H1 (cell line): Measurements from ENCODE around the gene EMP2. TPM values are rescaled to one million over a fixed set of nuclear protein-coding genes. Genes with fewer than 3 reads are reported as not detected.

Source experiments
- BACH1 ChIP-seq: IDR thresholded peaks from 2 replicates; pipeline ENCODE4 v1.6.1; 2012; ENCODE audit warnings: low read length, improper control_type of control experiment
- NANOG ChIP-seq: IDR thresholded peaks from 2 replicates; pipeline ENCODE4 v1.6.1; 2011; ENCODE audit warnings: low read length, low read depth, mild to moderate bottlenecking, inconsistent platforms; ENCODE audit not compliant: insufficient read depth, poor library complexity, severe bottlenecking
- POU5F1 ChIP-seq: IDR thresholded peaks from 2 replicates; pipeline ENCODE4 v1.6.1; 2011; ENCODE audit warnings: low read depth, mild to moderate bottlenecking, low read length, moderate library complexity
- polyA plus RNA-seq, 7 experiments: library from polyadenylated mRNA; depleted of rRNA in 3 of 7; stranded (reverse) in 5 of 7; unstranded in 2 of 7; fragments of >200 nt in 5 of 7; fragments of 200-250 nt in 2 of 7; gene quantifications; 1 replicate in 5 of 7; 2 replicates in 1 of 7; 4 replicates in 1 of 7; pipeline versions ENCODE4 v1.2.1 to v1.2.3, GENCODE V29; 2011 to 2013; ENCODE audit warnings: missing spikeins in 2 of 7, mixed read lengths in 2 of 7
- total RNA-seq: library from RNA; stranded (reverse); fragmentation: NEBNext Ultra II Directional; extraction: Animal tissue kit (Norgen Biotek cat#: 25700); gene quantifications from 2 replicates; pipeline ENCODE4 v1.2.1, GENCODE V29; 2021

EMP2 gene
- total and polyA plus RNA-seq, 2 of the 8 experiments (the other 6 are each of a cell fraction or from before 2014, with no cell fraction given): 22.6 to 23.3 TPM

GRCh38 chr16:10520869-10521578 is 59.4 kb downstream of the EMP2 start (continued):
- TF ChIP-seq POU5F1 (no peak), NANOG (no peak), BACH1 (no peak)
